ENCODE data around the gene SLC4A8. TPM values are rescaled to one million over a fixed set of nuclear protein-coding genes. Genes with fewer than 3 reads are reported as not detected.

SLC4A8 gene
- total RNA-seq, 2 experiments from 2014 or later: 1.3 to 1.8 TPM

GRCh38 chr12:51390457-51390856, 34.2 kb upstream of the SLC4A8 start:
- Mint-ChIP-seq H3K27ac (peak overlapping the region; percentile 93), H3K4me3 (peak overlapping the region; percentile 96), H3K27me3 (no peaks in the 10 kb centered on the region), H3K4me1 (ENCODE audit: low read depth) (peaks cover 81% of the 10 kb centered on the region), H3K9me3 (no peaks in the 10 kb centered on the region), H3K36me3 (ENCODE audit: low read depth) (peaks cover 6% of the 10 kb centered on the region)
- CTCF ChIA-PET: no interaction called here
- no peak for ATAC-seq (ENCODE audit: poor library complexity)
- no peaks in the 10 kb centered on the region for H3K36me3 ChIP-seq (ENCODE audit: insufficient read depth, low read length)
- H3K4me3 ChIP-seq (ENCODE audit: low read length): peak overlapping the region; percentile 81
- no peaks in the 10 kb centered on the region for H3K9me3 ChIP-seq (ENCODE audit: control insufficient read depth in 1 of 2, insufficient read depth in 1 of 2, low read length in 2 of 2)
- DNase-seq: no peak
- POLR2A ChIA-PET: interaction anchor here (0.5 to 7.7 kb wide), 4 partner anchors 18 to 430 kb away, joined by 3 to 57 read pairs (median 4); no protein-coding TSS in a partner anchor
- no peaks in the 10 kb centered on the region for H3K27me3 ChIP-seq (ENCODE audit: control insufficient read depth in 1 of 2, insufficient read depth in 2 of 2, low read length in 2 of 2)
- intact Hi-C loops (cut with DNase I, micrococcal nuclease): loop anchor here in 1 of 2 experiments (2.0 kb wide), 1 partner anchor 22 kb away; no protein-coding TSS in a partner anchor
- peaks cover 75% of the 10 kb centered on the region for H3K4me1 ChIP-seq (ENCODE audit: insufficient read depth, low read length)
- TF ChIP-seq CTCF (IDR thresholded peaks at IDR 0.05): no peak
- H3K27ac ChIP-seq (ENCODE audit: low read depth in 1 of 2, low read length in 2 of 2): no peak overlapping the region

- ChIA-PET CTCF (interaction anchor here (0.8 kb wide), 1 partner anchor 141 kb away, joined by 3 read pairs; no protein-coding TSS in a partner anchor), POLR2A (interaction anchor here (0.5 to 7.7 kb wide), 6 partner anchors 7 to 430 kb away, joined by 3 to 57 read pairs (median 4); partner anchors contain the start of gene POU6F1)
- H3K4me3 Mint-ChIP-seq: peak overlapping the region; percentile 96
- H3K9me3 Mint-ChIP-seq: no peaks in the 10 kb centered on the region
- DNase-seq: peak in 4 of 14 experiments; percentile 10 to 61 (median 46)
- Histone ChIP-seq H3K36me3 (ENCODE audit: insufficient read depth, low read length) (no peaks in the 10 kb centered on the region), H3K27me3 (ENCODE audit: control insufficient read depth in 1 of 2, insufficient read depth in 2 of 2, low read length in 2 of 2) (no peaks in the 10 kb centered on the region), H3K27ac (ENCODE audit: low read depth in 1 of 2, low read length in 2 of 2) (peak overlapping the region; percentile 48 to 53), H3K4me1 (ENCODE audit: insufficient read depth, low read length) (peaks cover 79% of the 10 kb centered on the region), H3K9me3 (ENCODE audit: control insufficient read depth in 1 of 2, insufficient read depth in 1 of 2, low read length in 2 of 2) (no peaks in the 10 kb centered on the region), H3K4me3 (ENCODE audit: low read length) (peak overlapping the region; percentile 81)
- no peaks in the 10 kb centered on the region for H3K27me3 Mint-ChIP-seq
- intact Hi-C loops (cut with DNase I, micrococcal nuclease): loop anchor here in 1 of 2 experiments (2.0 kb wide), 1 partner anchor 22 kb away; no protein-coding TSS in a partner anchor
- peak; percentile 8 for ATAC-seq (ENCODE audit: poor library complexity)
- peaks cover 3% of the 10 kb centered on the region for H3K36me3 Mint-ChIP-seq (ENCODE audit: low read depth)
- peaks cover 82% of the 10 kb centered on the region for H3K4me1 Mint-ChIP-seq (ENCODE audit: low read depth)
- H3K27ac Mint-ChIP-seq: peak overlapping the region; percentile 93
- TF ChIP-seq CTCF (IDR thresholded peaks at IDR 0.05): no peak
Observed at GRCh38 chr12:51390891-51391282, 33.7 kb upstream of the SLC4A8 start.

- Mint-ChIP-seq H3K4me1 (ENCODE audit: low read depth) (peaks cover 82% of the 10 kb centered on the region), H3K27me3 (no peaks in the 10 kb centered on the region), H3K27ac (peak within 1 kb of the TSS; percentile 93), H3K36me3 (ENCODE audit: low read depth) (peaks cover 3% of the 10 kb centered on the region), H3K4me3 (peak within 1 kb of the TSS; percentile 96), H3K9me3 (no peaks in the 10 kb centered on the region)
- Histone ChIP-seq H3K9me3 (ENCODE audit: control insufficient read depth in 1 of 2, insufficient read depth in 1 of 2, low read length in 2 of 2) (no peaks in the 10 kb centered on the region), H3K36me3 (ENCODE audit: insufficient read depth, low read length) (no peaks in the 10 kb centered on the region), H3K27ac (ENCODE audit: low read depth in 1 of 2, low read length in 2 of 2) (peak within 1 kb of the TSS; percentile 48 to 53), H3K4me1 (ENCODE audit: insufficient read depth, low read length) (peaks cover 77% of the 10 kb centered on the region), H3K4me3 (ENCODE audit: low read length) (peak within 1 kb of the TSS; percentile 81), H3K27me3 (ENCODE audit: control insufficient read depth in 1 of 2, insufficient read depth in 2 of 2, low read length in 2 of 2) (no peaks in the 10 kb centered on the region)
- no peak for TF ChIP-seq CTCF (IDR thresholded peaks at IDR 0.05)
- intact Hi-C loops (cut with DNase I, micrococcal nuclease): loop anchor here (2.0 kb wide), 1 partner anchor 23 kb away; no protein-coding TSS in a partner anchor
- ChIA-PET CTCF (interaction anchor here (0.8 kb wide), 1 partner anchor 141 kb away, joined by 3 read pairs; no protein-coding TSS in a partner anchor), POLR2A (interaction anchor here (0.5 to 7.7 kb wide), 6 partner anchors 8 to 583 kb away, joined by 3 to 57 read pairs (median 3); partner anchors contain the start of gene POU6F1)
- peak; percentile 30 to 91 (median 64) for DNase-seq
- ATAC-seq (ENCODE audit: poor library complexity): peak; percentile 62
Observed at GRCh38 chr12:51391283-51392123, 33.1 kb upstream of the SLC4A8 start, which contains the start of gene GALNT6. TSS of gene GALNT6 (minus strand) at chr12:51391406. CDS start at chr12:51379781, 11,625 bp downstream.

Measured in CD4-positive, alpha-beta T cell (primary cell).